Left forelimb (tissue), 1 donor: ENCODE results near the gene PAN3.

Source experiments
- DNase-seq: peaks from one replicate; pipeline ENCODE4 v3.0.0-alpha.2; 2018; ENCODE audit warnings: low spot score

The PAN3 gene

DNA sequence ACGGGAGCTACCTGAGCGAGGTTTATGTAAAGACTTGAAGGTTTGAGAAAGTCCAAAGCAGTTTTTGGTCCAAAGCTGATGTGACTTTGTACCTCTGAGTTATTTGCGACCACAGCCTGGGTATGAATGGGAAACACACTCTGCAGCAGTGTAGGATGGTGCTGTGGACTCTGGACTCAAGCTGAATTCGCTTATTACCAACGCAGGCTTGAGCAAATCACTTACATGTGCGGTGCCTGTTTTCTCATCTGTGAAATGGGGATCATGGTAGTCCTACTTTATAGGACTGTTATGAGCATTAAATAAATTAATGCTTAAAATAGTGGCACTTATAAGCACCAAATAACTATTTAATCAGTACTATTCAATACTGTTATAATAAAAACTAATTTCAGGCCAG is 176.5 kb downstream of the PAN3 start:
- no peak for DNase-seq

DNA sequence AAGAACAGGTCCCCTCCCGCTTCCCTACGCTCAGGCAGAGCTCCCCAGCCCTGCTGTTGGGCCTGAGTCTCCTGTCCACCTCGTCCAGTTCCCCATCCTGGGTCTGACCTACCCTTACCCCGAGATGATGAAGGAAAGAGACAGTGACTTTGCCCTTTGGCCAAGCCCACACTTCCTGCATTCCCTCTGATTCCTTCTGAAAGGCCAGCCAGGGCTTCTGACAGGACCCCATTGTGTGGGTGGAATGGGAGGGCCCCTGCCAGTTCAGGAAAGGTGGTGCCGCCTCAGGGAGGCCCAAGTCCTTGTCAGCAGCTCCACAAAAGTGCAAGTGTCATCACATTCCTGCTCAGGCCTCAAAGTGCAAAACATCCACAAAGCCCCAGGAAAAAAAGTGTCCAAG is 177.8 kb downstream of the PAN3 start:
- no peak for DNase-seq

DNA sequence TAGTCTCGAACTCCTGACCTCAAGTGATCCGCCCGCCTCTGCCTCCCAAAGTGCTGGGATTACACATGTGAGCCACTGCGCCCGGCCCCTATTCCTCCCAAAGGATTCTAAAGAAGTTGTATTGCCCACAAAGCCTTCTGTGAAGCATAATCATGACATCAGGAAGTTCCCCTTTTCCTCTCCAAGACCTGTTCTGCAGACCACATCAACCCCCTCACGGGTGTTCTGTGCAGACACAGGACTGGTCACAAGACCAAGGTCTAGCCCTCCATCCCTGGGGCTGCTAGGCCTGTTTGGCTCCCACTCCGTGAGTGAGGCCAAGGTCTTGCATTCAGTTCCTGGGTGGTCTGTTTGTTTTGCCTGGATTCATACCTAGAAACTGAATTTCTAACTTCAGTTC is 178.5 kb downstream of the PAN3 start:
- no peak for DNase-seq

DNA sequence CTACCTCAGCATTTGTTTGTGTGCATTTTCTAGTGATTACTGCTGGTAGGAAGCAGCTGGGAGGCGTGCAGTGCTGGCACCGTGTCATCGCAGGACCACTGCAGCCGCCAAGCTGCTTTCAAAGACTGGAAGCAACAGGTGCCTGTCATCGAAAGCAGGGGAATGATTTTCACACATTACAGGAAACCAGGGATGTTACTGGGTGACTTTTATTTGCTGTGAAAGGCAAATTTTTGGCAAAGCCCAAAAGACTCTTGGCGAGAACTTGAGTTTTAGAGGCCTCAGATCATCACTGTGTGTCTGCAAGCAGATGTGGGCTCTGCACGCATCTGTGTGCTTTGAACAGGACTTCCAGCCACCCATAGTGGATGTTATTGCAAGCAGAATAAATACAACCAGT is 180.2 kb downstream of the PAN3 start:
- DNase-seq: peak; percentile 71

DNA sequence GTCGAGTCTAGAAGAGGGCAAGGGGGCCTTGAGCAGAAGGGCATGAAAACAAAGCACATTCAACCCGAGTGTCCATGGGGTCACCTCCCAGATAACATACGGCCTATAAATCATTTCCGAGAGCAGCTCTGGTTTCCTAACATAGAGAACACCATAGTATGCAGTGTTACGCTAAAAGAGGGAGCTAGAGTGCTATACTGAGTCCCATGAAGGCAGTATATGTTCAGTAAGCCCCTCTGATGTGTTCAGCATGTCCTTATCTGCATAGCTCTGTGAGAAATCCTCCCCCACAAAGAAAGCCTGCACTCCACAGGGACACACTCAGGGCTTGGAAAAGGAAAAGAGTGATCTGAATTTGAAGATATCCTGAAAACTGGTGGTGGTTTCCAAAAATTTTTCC is 181.2 kb downstream of the PAN3 start:
- no peak for DNase-seq

DNA sequence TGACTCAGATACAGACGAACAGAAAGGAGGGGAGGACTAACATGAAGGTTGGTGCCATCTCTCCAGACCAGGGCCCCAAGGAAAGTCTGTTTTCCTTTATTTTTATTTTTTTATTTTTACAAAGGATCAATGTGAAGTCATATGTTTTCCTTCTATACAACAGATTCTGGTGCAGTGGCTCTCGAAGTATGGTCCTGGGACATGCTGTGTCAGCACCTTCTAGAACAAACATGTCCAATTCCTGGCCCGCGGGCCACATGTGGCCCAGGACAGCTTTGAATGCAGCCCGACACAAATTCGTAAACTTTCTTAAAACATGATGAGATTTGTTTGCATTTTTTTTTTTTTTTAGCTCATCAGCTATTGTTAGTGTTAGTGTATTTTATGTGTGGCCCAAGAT is 181.9 kb downstream of the PAN3 start:
- DNase-seq: peak; percentile 15

DNA sequence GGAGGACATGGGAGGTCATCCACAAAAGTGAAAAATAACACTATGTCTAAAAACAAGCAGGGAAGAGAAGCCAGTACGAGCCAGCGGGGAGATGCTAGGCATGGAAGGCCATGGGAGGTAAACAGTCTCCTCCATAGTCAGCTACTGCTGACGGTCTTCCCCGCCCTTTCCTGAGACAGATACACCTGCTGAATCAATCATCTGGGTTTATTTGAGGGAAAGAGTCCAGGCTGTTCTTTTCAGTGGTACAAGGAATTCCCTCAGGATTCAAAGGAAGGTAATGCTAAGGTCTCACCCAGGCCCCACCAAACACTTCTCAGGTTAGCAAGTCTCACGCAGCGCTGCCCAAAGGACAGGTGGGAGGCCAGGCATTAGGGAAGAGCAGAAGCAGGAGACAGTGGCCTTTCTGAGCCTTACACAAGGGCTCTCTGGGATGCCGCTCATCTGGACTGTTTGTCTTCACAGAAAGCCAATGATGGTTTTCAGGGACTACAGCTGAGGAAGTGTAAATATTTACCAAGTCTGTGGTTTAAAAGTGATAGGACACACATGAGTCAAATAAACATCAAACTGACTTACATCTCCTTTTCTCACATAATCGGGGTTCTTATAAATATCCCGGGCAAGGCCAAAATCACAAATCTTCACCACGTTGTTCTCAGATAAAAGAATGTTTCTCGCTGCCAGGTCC is 182.7 kb downstream of the PAN3 start:
- peak; percentile 9 for DNase-seq

DNA sequence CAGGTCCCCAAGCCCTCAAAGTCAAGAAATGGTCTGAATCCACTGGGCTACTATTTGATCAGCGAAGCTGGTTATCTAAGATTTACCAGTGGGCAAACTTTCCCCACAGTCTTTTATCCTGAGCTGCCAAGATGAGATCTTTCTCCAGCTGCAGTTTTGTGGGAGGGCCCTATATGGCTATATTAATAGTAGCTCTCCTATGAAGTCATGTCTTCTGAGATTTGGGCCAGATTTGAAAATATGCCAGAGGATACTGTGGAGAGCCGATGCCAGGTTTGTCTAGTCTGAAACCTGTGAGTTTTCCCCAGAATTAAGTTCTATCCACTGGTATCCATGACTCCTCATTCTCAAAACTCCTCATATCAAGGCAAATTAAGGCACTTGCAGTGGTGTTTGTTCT is 183.4 kb downstream of the PAN3 start:
- peak; percentile 34 for DNase-seq

DNA sequence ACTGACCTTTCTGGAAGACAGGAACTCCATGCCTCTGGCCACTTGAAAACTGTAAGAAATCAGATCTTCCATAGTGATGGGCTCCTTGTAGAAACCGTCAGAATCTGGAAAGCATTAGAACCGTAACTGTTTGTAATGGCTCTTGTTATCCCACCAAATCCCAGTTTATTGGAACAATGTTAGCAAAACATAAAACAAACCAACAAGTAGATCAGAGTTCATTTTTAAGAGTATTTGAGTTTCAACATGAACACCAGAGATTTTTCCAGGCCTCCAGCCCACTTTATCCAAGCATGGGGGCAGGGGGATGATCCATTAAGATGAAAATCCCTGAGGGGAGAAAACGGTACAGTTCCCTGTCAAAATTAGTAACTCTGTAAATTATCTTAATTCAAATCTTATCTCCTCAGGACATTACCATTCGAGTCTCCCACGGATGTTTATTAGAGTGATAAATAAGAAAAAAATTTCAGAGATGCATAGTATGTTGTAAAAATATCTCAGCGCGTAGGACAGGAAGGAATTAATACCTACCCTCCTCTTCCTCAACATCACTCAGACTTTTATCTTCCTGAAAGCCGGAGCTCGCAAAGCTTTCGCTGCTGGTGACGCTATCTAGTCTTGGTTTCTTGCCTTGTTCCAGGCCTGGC is 184.0 kb downstream of the PAN3 start:
- DNase-seq: no peak

DNA sequence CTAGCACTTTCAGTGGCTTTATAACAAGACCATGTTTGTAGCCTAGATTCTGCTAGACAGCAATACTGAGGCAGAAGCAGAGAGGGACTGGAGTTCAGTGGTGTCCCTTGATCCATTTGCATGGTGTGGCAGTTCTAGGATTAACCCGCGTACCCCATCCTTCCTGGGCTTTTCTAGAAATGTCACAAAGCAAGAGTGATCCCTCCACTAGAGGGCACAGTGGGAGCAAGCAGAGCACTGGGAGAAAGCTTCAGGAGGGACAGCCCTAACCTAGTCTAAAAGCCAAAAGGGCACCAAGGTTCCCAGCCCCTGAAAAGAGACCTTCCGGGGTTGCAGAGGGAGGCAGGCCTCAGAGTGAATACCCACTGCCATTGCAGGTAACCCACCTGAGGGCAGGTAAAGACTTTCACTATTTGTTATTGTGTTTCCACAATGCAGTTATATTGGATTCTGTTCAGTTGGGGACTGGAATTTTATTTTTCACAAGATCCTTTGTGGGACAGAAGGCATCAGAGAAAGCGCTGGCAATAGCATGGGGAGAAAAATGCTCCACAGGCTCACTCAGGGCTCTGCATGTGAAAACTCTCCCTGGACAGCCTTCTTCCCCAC is 185.9 kb downstream of the PAN3 start:
- DNase-seq: no peak

DNA sequence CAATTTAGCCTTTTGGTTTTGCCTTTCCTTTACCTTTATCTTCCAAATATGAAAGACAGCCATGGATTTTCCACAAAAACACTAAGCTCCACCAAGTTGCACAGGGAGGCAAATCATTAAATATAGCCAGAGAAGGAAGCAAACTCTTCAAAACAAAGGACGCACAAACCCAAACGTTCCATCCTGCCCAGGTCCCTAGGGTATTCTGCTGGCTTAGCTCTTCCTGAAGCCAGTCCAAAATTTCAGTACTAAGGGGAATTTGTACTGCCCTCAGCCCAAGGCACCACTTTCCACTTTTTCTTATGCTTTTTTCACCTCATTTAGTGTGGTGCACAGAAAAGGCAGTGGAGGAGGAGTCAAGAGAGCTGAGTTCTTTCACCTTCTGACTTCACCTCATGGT is 186.7 kb downstream of the PAN3 start:
- no peak for DNase-seq

DNA sequence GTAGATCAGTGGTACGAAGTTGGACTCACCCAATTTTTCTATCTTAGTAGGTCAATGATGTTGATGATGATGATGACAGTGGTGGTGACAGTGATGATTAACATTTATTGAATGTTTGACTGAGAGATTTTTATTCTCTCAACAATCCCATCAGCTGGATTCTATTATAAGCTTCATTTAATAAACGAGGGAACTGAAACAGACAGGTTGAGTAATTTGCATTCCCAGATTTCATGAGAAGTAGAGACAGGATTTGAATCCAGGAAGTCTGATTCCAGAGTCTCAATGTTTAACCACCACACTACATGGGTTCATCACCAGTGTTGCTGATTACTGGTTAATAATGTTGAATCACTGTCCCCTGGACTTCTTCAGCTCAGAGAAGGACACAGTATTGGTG is 187.7 kb downstream of the PAN3 start:
- no peak for DNase-seq

DNA sequence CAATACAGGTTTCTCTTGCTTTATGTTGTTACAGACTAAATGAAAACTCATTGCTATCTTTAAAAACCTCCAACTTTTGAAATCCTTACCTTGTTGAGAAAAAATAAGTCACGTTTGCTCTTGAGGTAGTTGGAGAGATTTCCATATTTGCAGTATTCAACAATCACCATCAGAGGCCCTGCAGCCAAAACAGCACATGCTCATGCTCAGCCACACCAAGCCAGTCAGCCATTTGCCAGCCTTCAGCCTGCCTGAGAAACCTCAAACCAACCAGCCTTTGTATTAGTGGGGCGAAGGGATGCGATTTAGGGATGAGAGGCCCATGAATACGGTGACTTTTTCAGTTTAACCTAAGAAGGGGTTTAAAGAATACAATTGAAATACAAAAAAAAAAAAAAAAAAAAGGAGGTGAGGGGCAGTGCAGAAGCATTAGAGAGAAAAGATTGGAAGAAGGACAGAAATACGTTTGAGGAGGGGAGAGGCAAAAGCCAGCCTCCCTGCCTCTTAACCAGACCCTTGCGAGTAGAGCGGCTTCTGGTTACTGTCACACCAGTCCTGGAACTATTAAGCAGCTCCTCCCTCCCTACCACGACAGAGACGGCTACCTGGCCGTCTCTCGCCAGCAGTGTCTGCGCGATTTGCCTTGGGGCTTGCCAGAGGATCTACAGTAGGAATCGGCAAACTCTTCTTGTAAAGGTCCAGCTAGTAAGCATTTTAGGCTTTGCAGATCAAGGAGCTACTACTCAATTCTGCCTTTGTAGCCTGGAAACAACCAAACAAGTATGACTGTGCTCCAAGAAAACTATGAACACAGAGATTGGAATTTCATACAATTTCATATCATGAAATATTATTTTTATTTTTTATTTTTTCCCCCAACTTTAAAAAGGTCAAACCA is 189.3 kb downstream of the PAN3 start:
- no peak for DNase-seq

DNA sequence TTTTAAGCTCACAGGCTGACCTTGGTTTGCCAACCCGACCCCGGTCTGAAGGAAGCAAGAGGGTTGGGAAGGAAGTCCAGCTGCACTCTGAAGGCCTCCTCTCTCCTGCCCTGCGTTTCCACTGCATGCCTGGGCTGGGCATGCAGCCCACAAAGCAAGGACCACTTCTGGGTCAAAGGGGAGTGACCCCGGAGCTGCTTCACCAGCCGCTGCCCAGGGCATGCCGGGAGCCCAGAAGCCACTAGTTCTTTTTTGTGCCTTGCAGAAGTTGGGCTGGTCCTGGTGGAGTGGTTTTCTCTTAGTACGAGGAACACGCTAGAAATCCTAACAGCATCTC is 189.9 kb downstream of the PAN3 start:
- no peak for DNase-seq

DNA sequence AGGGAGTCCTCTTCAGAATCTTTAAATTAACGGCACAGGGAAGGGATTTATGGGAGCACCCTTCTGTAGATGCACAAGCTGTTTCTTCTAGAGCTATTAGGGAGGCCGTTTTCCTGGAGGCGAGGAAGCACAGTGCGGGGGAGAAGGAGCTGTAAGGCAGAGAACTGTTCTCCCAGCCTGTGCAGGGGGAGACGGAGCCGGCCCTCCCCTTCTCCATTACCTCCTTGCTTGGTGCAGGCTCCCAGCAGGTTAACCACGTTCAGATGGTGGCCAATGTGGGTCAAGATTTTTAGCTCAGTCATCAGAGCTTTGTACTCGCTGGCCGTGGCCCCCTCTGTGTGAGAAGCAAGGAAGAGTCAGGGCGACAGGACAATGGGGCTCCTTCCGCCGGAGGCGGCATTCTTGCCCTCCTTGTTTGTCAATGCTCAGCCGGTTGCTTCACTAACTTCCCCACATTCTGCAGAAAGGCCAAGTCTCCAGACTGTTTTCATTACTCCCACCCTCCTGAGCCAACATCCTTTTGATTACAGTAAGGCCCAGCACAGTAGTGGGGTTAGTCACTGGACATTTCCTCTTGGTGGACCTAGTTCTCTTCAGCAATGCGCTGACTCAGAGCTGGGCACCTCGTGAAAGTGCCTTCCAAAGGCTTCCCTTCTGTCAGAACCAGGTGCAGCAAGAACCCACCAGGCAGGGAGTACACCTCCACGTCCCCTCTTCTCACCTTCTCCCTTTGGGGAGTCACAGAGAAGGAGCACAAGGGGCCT is 191.2 kb downstream of the PAN3 start:
- DNase-seq: no peak

DNA sequence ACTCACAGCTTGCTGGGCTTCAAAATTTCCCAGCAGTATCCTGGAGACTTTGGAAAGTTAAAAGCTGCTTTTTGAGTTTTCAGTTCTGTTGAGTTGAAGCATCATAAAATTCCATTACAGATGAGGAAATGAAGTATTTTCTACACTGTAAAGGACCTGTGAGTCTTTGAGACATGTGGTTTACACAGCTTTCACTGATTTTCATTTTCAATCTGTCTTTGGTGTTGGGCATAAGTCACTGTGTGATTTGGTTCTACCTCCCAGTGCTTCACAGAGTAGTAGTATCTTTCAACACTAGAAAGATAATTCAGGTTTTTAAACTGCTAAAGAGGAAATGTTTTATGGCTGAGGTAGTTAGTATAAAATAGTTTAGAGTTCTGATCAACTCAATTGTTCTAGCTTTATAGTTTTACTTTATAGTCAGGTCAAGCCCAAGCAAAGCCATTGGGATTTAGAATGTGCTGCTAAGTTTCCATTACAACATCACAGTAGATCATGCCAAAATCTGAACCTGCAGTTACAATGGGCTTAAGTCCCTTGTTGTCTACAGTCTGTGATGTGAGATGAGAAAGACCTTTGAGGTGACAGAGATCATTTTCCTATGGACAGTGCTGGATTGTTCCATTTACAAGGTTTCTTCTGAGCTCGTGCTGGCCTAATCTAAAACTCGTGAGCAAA is 195.0 kb downstream of the PAN3 start:
- no peak for DNase-seq

DNA sequence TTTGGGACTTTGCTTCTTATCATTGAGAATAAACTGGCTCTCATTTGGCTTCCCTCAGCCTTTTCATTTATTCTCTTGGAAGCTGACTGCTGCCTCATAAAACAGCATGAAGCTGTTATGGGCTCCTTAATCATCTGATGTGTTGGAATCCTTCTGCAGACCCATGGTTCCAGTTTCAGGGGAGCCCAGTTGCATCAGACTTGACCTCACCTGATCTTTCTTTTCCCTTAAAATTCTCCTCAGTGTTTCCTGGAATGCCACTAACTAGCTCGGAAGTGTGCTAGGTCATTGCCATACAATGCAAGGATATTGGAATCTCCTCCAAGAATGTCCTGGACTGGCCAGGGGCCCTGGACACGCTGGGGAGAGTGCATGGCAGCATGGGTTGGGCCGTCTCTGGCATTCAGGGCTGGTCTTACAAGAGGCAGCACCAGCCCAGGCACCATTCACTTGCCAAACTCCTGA is 197.9 kb downstream of the PAN3 start:
- DNase-seq: no peak

DNA sequence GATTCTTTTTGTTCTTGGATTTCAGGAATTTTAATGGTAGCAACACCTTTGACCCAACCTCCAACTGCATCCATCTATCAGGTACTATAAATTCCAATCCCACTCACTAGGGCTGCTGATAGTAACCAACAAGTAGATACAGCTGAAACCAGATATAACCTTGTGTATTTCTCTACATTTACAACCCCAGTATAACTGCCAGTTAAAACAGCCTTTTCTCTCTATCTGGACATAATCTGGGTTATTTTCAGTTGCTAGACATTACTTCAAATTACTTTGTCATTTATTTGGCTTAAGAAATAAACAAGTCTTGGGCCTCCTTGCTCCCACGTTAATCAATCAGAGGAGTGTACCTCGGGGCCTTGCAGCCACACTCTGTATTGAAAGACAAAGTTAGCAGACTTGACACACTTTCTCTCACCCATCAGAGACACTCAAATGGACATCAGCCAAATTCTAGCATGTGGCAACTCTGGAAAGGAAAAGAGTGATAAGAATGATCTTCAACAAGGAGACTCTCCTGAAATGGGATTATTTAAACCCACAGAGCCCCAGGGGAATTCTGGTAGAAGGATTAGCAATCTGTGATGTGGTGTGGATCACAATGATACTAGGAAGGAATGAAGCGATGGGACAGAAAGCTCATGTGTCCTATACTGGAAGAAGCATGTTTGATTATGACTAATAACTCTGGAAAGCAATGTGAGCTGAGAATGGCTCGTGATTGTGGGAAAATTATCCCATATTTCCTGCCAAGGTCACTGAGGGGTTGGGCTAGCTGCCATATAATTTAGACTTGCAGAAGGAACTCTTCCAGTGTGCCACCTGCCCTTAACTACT is 199.0 kb downstream of the PAN3 start:
- no peak for DNase-seq

DNA sequence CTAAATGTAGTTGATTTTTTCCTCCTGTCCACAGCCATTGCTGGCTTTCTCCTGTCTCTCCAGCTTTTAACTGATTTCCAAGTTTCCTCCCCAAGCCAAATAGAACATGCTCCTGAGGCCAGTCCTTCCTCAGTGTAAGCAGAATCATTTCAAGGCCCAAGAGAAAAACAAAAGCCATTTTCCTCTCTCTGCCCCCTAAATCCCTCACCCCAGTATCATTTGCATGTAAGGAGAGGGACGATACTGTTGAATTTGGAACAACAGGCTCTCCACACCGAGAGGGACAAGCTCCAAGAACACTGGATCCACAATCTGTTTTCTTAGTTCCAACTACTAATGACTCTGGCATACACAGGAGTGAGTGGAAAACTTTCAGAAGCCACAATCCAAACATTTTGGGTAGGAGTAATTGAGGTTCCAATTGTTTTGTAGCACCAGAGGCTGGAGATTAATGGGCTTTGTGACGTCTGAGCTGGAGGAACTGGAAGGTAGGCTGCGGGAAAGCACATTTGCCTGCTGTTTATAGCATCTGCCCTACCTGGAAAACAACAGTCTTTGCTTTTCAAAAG is 199.7 kb downstream of the PAN3 start:
- no peak for DNase-seq

DNA sequence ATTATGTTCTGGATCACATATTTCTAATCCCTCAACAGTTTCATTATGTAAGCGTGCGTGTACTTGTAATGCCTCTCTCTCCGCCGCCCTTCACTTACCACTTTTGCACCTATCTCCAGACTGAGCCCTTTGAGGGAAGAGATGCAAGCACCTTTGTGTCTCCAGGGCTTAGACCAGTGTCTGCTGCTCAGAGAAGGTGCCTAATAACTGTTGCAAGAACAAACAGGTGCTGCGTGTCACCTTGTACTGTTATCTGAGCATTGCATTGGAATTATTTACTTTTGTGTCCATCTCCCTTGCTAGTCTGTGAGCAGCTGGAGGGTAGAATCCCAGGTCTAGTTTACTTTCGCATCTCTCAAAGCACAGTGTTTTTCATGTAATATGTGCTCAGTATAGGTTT is 200.4 kb downstream of the PAN3 start:
- no peak for DNase-seq
